GM12875 (cell line): ENCODE data around the gene PLXNA2.

ENCODE experiments used
- H3K4me3 ChIP-seq: one replicate; pipeline ENCODE4 v1.5.1; 2011; ENCODE audit warnings: low read depth, low read length, control low read depth
- CTCF ChIP-seq: IDR thresholded peaks from 2 replicates; pipeline ENCODE4 v1.5.1; 2011; ENCODE audit warnings: low read depth, mild to moderate bottlenecking, control low read depth, inconsistent platforms, low read length, moderate library complexity, borderline replicate concordance; ENCODE audit not compliant: insufficient read depth

Gene PLXNA2

GRCh38 chr1:207973898-207974568, 270.2 kb downstream of the PLXNA2 start:
- no peak overlapping the region for H3K4me3 ChIP-seq
- TF ChIP-seq CTCF, result no peak

- TF ChIP-seq CTCF, result no peak
These were observed 271.8 kb downstream of the PLXNA2 start for GRCh38 chr1:207972337-207972736.

More at GRCh38 chr1:207972337-207972736, 271.8 kb downstream of the PLXNA2 start:
- no peak overlapping the region for H3K4me3 ChIP-seq
